HepG2 (cell line): ENCODE data around the gene TRAF4. TPM values are rescaled to one million over a fixed set of nuclear protein-coding genes. Genes with fewer than 3 reads are reported as not detected.
A peak's percentile ranks its signal among the peaks of the same experiment; 100 is the strongest.

Source experiments
- ELF3 ChIP-seq: IDR thresholded peaks from 2 replicates; pipeline ENCODE4 v1.6.1; 2016; ENCODE audit warnings: missing genetic modification reagents, missing compliant biosample characterization
- EP300 ChIP-seq, 3 experiments: sonication (generic) in 1 of 3; formaldehyde crosslinking in 1 of 3; IDR thresholded peaks; 2 replicates each; pipeline versions ENCODE4 v1.5.1 to v1.6.1; 2011 to 2020; ENCODE audit warnings: low read depth in 2 of 3, low read length in 2 of 3, borderline replicate concordance in 1 of 3, improper control_type of control experiment in 1 of 3, mild to moderate bottlenecking in 1 of 3, missing genetic modification reagents in 1 of 3, moderate library complexity in 1 of 3
- ETV5 ChIP-seq: IDR thresholded peaks from 2 replicates; pipeline ENCODE4 v1.6.1; 2018; ENCODE audit warnings: missing biosample characterization, missing genetic modification reagents, inconsistent platforms, borderline replicate concordance
- ETV6 ChIP-seq: sonication (generic); formaldehyde crosslinking; conservative IDR thresholded peaks from 2 replicates; pipeline ENCODE4 v1.4.0; 2020; ENCODE audit warnings: missing genetic modification reagents
- FOXA1 ChIP-seq, 2 experiments: fragments of 450-650 bp in 1 of 2; sonication (generic) in 1 of 2; formaldehyde crosslinking in 1 of 2; IDR thresholded peaks; 2 replicates each; pipeline versions ENCODE4 v1.4.0 to v1.6.1; 2016 to 2020; ENCODE audit warnings: missing genetic modification reagents in 1 of 2
- KDM2A ChIP-seq: sonication (generic); formaldehyde crosslinking; IDR thresholded peaks from 2 replicates; pipeline ENCODE4 v1.4.0; 2020; ENCODE audit warnings: low read depth, missing genetic modification reagents, borderline replicate concordance
- PHF21A ChIP-seq: sonication (generic); formaldehyde crosslinking; IDR thresholded peaks from 2 replicates; pipeline ENCODE4 v1.5.0; 2020; ENCODE audit warnings: mild to moderate bottlenecking, missing genetic modification reagents
- TCF7 ChIP-seq: sonication (generic); IDR thresholded peaks from 2 replicates; pipeline ENCODE4 v1.6.1; 2016; ENCODE audit warnings: antibody characterized with exemption, low read depth
- ZBTB7B ChIP-seq: sonication (generic); formaldehyde crosslinking; IDR thresholded peaks from 2 replicates; pipeline ENCODE4 v1.4.0; 2020; ENCODE audit warnings: missing genetic modification reagents
- ZNF292 ChIP-seq: sonication (generic); formaldehyde crosslinking; IDR thresholded peaks from 2 replicates; pipeline ENCODE4 v1.8.1; 2022; ENCODE audit warnings: mild to moderate bottlenecking, low read depth, missing genetic modification reagents, borderline replicate concordance
- polyA plus RNA-seq, 8 experiments: library from polyadenylated mRNA; depleted of rRNA in 3 of 8; stranded (reverse) in 7 of 8; unstranded in 1 of 8; fragments of >200 nt; fragmentation: Illumina TruSeq in 4 of 8; extraction: Trizol in 4 of 8; gene quantifications; 2 replicates each; pipeline versions ENCODE4 v1.2.1 to v1.2.3, GENCODE V29; 2011 to 2016; ENCODE audit warnings: low read depth in 4 of 8, missing spikeins in 1 of 8, mixed read lengths in 1 of 8; ENCODE audit not compliant: insufficient read depth in 1 of 8
- total RNA-seq, 5 experiments: library from RNA; depleted of rRNA; stranded (reverse); fragments of >200 nt; fragmentation: Illumina TruSeq; extraction: Trizol; gene quantifications; 2 replicates each; pipeline ENCODE4 v1.2.3, GENCODE V29; 2016; ENCODE audit warnings: low read depth in 1 of 5
- TF ChIP-seq, protein P1 (sequence below): sonication (generic); formaldehyde crosslinking; IDR thresholded peaks from 2 replicates; pipeline ENCODE4 v1.5.1; 2020; ENCODE audit warnings: mild to moderate bottlenecking, missing genetic modification reagents, moderate library complexity
- TF ChIP-seq, protein P2 (sequence below): sonication (generic); formaldehyde crosslinking; IDR thresholded peaks from 2 replicates; pipeline ENCODE4 v1.9.0; 2022; ENCODE audit warnings: low read depth, missing genetic modification reagents
- TF ChIP-seq, protein P3 (sequence below), 2 experiments: sonication (generic) in 1 of 2; formaldehyde crosslinking in 1 of 2; IDR thresholded peaks; 2 replicates each; pipeline versions ENCODE4 v1.6.1 to v1.9.0; 2014 to 2022; ENCODE audit warnings: antibody characterized with exemption in 1 of 2, borderline replicate concordance in 1 of 2, inconsistent platforms in 1 of 2, low read depth in 1 of 2, missing genetic modification reagents in 1 of 2
- TF ChIP-seq, protein P4 (sequence below): IDR thresholded peaks from 2 replicates; pipeline ENCODE4 v1.6.1; 2012; ENCODE audit warnings: inconsistent platforms

Gene TRAF4
- total and polyA plus RNA-seq, 2 of the 13 experiments (the other 11 are each of a cell fraction or from before 2014, with no cell fraction given), result 86.0 to 89.9 TPM

- TF ChIP-seq, protein P1, sequence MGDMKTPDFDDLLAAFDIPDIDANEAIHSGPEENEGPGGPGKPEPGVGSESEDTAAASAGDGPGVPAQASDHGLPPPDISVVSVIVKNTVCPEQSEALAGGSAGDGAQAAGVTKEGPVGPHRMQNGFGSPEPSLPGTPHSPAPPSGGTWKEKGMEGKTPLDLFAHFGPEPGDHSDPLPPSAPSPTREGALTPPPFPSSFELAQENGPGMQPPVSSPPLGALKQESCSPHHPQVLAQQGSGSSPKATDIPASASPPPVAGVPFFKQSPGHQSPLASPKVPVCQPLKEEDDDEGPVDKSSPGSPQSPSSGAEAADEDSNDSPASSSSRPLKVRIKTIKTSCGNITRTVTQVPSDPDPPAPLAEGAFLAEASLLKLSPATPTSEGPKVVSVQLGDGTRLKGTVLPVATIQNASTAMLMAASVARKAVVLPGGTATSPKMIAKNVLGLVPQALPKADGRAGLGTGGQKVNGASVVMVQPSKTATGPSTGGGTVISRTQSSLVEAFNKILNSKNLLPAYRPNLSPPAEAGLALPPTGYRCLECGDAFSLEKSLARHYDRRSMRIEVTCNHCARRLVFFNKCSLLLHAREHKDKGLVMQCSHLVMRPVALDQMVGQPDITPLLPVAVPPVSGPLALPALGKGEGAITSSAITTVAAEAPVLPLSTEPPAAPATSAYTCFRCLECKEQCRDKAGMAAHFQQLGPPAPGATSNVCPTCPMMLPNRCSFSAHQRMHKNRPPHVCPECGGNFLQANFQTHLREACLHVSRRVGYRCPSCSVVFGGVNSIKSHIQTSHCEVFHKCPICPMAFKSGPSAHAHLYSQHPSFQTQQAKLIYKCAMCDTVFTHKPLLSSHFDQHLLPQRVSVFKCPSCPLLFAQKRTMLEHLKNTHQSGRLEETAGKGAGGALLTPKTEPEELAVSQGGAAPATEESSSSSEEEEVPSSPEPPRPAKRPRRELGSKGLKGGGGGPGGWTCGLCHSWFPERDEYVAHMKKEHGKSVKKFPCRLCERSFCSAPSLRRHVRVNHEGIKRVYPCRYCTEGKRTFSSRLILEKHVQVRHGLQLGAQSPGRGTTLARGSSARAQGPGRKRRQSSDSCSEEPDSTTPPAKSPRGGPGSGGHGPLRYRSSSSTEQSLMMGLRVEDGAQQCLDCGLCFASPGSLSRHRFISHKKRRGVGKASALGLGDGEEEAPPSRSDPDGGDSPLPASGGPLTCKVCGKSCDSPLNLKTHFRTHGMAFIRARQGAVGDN, result peak; percentile 82
- TF ChIP-seq ELF3 (CRISPR knock-in tag) (peak; percentile 63), ETV6 (no peak), ZBTB7B (CRISPR knock-in tag) (peak; percentile 50; the same call in 1 of the 2 replicates), ZNF292 (CRISPR knock-in tag) (peak; percentile 36; the same call in 1 of the 2 replicates), EP300 (IDR thresholded peaks at IDR 0.05; ENCODE audit: low read depth in 2 of 2, low read length in 2 of 2) (peak in 1 of 2 experiments; percentile 47; a peak in 1 of 4 replicates), EP300 (CRISPR knock-in tag; IDR thresholded peaks at IDR 0.05; ENCODE audit: borderline replicate concordance) (no peak), FOXA1 (IDR thresholded peaks at IDR 0.05) (no peak), FOXA1 (CRISPR knock-in tag; IDR thresholded peaks at IDR 0.05) (peak; percentile 39; the same call in 1 of the 2 replicates), TCF7 (peak; percentile 13; the same call in 1 of the 2 replicates), KDM2A (CRISPR knock-in tag) (0 out of 2 replicates have a peak, but pooled peaks have one; percentile 7), PHF21A (CRISPR knock-in tag) (peak; percentile 20; the same call in 1 of the 2 replicates), ETV5 (peak; percentile 56; the same call in 1 of the 2 replicates)
- TF ChIP-seq, protein P2, sequence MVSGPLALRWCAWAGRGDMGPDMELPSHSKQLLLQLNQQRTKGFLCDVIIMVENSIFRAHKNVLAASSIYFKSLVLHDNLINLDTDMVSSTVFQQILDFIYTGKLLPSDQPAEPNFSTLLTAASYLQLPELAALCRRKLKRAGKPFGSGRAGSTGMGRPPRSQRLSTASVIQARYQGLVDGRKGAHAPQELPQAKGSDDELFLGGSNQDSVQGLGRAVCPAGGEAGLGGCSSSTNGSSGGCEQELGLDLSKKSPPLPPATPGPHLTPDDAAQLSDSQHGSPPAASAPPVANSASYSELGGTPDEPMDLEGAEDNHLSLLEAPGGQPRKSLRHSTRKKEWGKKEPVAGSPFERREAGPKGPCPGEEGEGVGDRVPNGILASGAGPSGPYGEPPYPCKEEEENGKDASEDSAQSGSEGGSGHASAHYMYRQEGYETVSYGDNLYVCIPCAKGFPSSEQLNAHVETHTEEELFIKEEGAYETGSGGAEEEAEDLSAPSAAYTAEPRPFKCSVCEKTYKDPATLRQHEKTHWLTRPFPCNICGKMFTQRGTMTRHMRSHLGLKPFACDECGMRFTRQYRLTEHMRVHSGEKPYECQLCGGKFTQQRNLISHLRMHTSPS (CRISPR knock-in tag), result peak; percentile 85; the same call in 1 of the 2 replicates
- TF ChIP-seq, protein P3, sequence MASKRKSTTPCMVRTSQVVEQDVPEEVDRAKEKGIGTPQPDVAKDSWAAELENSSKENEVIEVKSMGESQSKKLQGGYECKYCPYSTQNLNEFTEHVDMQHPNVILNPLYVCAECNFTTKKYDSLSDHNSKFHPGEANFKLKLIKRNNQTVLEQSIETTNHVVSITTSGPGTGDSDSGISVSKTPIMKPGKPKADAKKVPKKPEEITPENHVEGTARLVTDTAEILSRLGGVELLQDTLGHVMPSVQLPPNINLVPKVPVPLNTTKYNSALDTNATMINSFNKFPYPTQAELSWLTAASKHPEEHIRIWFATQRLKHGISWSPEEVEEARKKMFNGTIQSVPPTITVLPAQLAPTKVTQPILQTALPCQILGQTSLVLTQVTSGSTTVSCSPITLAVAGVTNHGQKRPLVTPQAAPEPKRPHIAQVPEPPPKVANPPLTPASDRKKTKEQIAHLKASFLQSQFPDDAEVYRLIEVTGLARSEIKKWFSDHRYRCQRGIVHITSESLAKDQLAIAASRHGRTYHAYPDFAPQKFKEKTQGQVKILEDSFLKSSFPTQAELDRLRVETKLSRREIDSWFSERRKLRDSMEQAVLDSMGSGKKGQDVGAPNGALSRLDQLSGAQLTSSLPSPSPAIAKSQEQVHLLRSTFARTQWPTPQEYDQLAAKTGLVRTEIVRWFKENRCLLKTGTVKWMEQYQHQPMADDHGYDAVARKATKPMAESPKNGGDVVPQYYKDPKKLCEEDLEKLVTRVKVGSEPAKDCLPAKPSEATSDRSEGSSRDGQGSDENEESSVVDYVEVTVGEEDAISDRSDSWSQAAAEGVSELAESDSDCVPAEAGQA (IDR thresholded peaks at IDR 0.05; ENCODE audit: low read depth), result no peak
- TF ChIP-seq, protein P3 (CRISPR knock-in tag; IDR thresholded peaks at IDR 0.05; ENCODE audit: borderline replicate concordance), result no peak
- TF ChIP-seq, protein P4, sequence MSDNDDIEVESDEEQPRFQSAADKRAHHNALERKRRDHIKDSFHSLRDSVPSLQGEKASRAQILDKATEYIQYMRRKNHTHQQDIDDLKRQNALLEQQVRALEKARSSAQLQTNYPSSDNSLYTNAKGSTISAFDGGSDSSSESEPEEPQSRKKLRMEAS, result peak; percentile 24; the same call in 1 of the 2 replicates
These were observed 41.6 kb upstream of the TRAF4 start (continued) for GRCh38 chr17:28702026-28702751.
